Panc1 (cell line): ENCODE data around the gene CCSAP. TPM values are rescaled to one million over a fixed set of nuclear protein-coding genes. Genes with fewer than 3 reads are reported as not detected.

Experiments used
- ATAC-seq: fragments of 200-7000 bp; cut with Tn5 transposase; 2 replicates; pipeline ENCODE4 v1.9.1; 2020; ENCODE audit warnings: mild to moderate bottlenecking, moderate library complexity
- BruUV-seq: library from RNA; stranded (reverse); fragments of 400-500 nt; replicated peaks from 2 replicates; lab custom pipeline; 2021; lab: Mats Ljungman, UMichigan
- CTCF ChIA-PET: fragments of 300-600 bp; sonication (Branson Sonifier 250); formaldehyde crosslinking; loops from one replicate; lab custom pipeline; 2022; ENCODE audit warnings: antibody characterized with exemption; lab: Charles Lee
- POLR2A ChIA-PET: fragments of 300-600 bp; sonication (Branson Sonifier 250); formaldehyde crosslinking; loops from one replicate; lab custom pipeline; 2022; ENCODE audit warnings: antibody characterized with exemption; lab: Charles Lee
- DNase-seq: peaks from one replicate; pipeline ENCODE4 v3.0.0-alpha.2; 2010; ENCODE audit warnings: low read depth, low spot score
- H3K27ac ChIP-seq: 2 replicates; pipeline ENCODE4 v1.5.1; 2011; ENCODE audit warnings: mild to moderate bottlenecking, low read length, inconsistent platforms
- H3K27me3 ChIP-seq: fragments of 200-500 bp; sonication (Bioruptor generic); 2 replicates; pipeline ENCODE4 v1.6.0; 2014; ENCODE audit warnings: low read length, inconsistent platforms; ENCODE audit not compliant: control insufficient read depth, insufficient read depth
- H3K36me3 ChIP-seq: fragments of 200-500 bp; sonication (Bioruptor generic); 2 replicates; pipeline ENCODE4 v1.5.1; 2014; ENCODE audit warnings: inconsistent platforms, mild to moderate bottlenecking, low read length, moderate library complexity; ENCODE audit not compliant: control insufficient read depth, insufficient read depth
- H3K4me1 ChIP-seq: 2 replicates; pipeline ENCODE4 v1.5.1; 2011; ENCODE audit warnings: inconsistent platforms, mild to moderate bottlenecking, low read length, moderate library complexity; ENCODE audit not compliant: control insufficient read depth, insufficient read depth
- H3K4me3 ChIP-seq, 2 experiments: 2 replicates each; pipeline ENCODE4 v1.5.1; 2011 to 2012; ENCODE audit warnings: low read depth in 2 of 2, low read length in 2 of 2, mild to moderate bottlenecking in 2 of 2, inconsistent platforms in 1 of 2, moderate library complexity in 1 of 2
- H3K9me3 ChIP-seq: fragments of 200-500 bp; sonication (Bioruptor generic); 2 replicates; pipeline ENCODE4 v1.5.1; 2014; ENCODE audit warnings: low read depth, mild to moderate bottlenecking, inconsistent platforms, low read length, moderate library complexity; ENCODE audit not compliant: control insufficient read depth, insufficient read depth
- POLR2AphosphoS5 ChIP-seq: IDR thresholded peaks from 2 replicates; pipeline ENCODE4 v1.6.1; 2012; ENCODE audit warnings: mild to moderate bottlenecking, low read depth, low read length, moderate library complexity
- SIN3A ChIP-seq: IDR thresholded peaks from 2 replicates; pipeline ENCODE4 v1.6.1; 2012; ENCODE audit warnings: low read depth, mild to moderate bottlenecking, low read length, moderate library complexity, borderline replicate concordance; ENCODE audit not compliant: insufficient read depth
- TCF7L2 ChIP-seq: IDR thresholded peaks from 2 replicates; pipeline ENCODE4 v1.6.1; 2011; ENCODE audit warnings: mild to moderate bottlenecking, low read depth, low read length, inconsistent platforms
- in situ Hi-C: cut with HindIII; loops from 2 replicates; pipeline ENCODE4 v1.10.0; 2016; ENCODE audit warnings: low sequenced_read_pairs, low pct_unique_long_range_greater_than_20kb
- intact Hi-C: fragments of 100-400 bp; cut with micrococcal nuclease; formaldehyde crosslinking; loops from one replicate; pipeline ENCODE4 v1.10.0; 2022; ENCODE audit not compliant: unreplicated experiment
- total RNA-seq: library from RNA; stranded (reverse); gene quantifications from one replicate; pipeline ENCODE4 v1.2.1, GENCODE V29; 2021; ENCODE audit not compliant: unreplicated experiment
- TF ChIP-seq, protein P1 (sequence below): fragments of 450-650 bp; IDR thresholded peaks from 2 replicates; pipeline ENCODE4 v1.5.1; 2017; ENCODE audit warnings: mild to moderate bottlenecking
- TF ChIP-seq, protein P2 (sequence below), 2 experiments: IDR thresholded peaks; 2 replicates each; pipeline ENCODE4 v1.6.1; 2011 to 2012; ENCODE audit warnings: low read depth in 2 of 2, control low read depth in 1 of 2, low read length in 1 of 2, mild to moderate bottlenecking in 1 of 2, moderate library complexity in 1 of 2; ENCODE audit not compliant: insufficient read depth in 1 of 2

CCSAP gene
- total RNA-seq, 1 experiment from 2014 or later, result 11.6 TPM

DNA sequence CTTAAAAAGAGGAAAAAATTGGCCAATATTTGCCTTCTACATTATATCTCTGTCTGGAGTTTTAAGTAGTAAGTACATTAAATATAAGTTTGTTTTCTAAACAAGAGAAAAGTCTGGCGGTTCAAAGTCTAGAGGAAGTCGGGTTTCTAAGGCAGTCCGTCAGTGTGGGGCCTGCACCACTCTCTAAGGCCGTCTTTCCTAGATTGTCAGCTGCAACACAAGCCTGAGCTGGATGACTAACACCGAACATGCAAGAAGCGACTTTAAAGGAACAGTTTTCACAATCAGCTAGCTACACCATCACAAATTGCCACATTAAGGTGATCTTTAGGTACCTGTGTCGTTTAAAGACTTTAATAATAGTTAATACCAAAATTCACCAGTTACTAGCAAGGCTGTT, 19.6 kb downstream of the CCSAP start:
- BruUV-seq, result no TSS peak
- Histone ChIP-seq H3K36me3 (peaks cover 14% of the 10 kb centered on the region), H3K9me3 (no peaks in the 10 kb centered on the region), H3K27me3 (no peaks in the 10 kb centered on the region), H3K4me1 (no peaks in the 10 kb centered on the region), H3K4me3 (no peak overlapping the region), H3K27ac (no peak overlapping the region)
- ChIA-PET CTCF (no interaction called here), POLR2A (interaction anchor here (0.7 kb wide), 1 partner anchor 654 kb away, joined by 4 read pairs; no protein-coding TSS in a partner anchor)
- TF ChIP-seq, protein P1, sequence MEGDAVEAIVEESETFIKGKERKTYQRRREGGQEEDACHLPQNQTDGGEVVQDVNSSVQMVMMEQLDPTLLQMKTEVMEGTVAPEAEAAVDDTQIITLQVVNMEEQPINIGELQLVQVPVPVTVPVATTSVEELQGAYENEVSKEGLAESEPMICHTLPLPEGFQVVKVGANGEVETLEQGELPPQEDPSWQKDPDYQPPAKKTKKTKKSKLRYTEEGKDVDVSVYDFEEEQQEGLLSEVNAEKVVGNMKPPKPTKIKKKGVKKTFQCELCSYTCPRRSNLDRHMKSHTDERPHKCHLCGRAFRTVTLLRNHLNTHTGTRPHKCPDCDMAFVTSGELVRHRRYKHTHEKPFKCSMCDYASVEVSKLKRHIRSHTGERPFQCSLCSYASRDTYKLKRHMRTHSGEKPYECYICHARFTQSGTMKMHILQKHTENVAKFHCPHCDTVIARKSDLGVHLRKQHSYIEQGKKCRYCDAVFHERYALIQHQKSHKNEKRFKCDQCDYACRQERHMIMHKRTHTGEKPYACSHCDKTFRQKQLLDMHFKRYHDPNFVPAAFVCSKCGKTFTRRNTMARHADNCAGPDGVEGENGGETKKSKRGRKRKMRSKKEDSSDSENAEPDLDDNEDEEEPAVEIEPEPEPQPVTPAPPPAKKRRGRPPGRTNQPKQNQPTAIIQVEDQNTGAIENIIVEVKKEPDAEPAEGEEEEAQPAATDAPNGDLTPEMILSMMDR, result no peak
- TF ChIP-seq TCF7L2, result no peak
- TF ChIP-seq, protein P2, sequence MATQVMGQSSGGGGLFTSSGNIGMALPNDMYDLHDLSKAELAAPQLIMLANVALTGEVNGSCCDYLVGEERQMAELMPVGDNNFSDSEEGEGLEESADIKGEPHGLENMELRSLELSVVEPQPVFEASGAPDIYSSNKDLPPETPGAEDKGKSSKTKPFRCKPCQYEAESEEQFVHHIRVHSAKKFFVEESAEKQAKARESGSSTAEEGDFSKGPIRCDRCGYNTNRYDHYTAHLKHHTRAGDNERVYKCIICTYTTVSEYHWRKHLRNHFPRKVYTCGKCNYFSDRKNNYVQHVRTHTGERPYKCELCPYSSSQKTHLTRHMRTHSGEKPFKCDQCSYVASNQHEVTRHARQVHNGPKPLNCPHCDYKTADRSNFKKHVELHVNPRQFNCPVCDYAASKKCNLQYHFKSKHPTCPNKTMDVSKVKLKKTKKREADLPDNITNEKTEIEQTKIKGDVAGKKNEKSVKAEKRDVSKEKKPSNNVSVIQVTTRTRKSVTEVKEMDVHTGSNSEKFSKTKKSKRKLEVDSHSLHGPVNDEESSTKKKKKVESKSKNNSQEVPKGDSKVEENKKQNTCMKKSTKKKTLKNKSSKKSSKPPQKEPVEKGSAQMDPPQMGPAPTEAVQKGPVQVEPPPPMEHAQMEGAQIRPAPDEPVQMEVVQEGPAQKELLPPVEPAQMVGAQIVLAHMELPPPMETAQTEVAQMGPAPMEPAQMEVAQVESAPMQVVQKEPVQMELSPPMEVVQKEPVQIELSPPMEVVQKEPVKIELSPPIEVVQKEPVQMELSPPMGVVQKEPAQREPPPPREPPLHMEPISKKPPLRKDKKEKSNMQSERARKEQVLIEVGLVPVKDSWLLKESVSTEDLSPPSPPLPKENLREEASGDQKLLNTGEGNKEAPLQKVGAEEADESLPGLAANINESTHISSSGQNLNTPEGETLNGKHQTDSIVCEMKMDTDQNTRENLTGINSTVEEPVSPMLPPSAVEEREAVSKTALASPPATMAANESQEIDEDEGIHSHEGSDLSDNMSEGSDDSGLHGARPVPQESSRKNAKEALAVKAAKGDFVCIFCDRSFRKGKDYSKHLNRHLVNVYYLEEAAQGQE (IDR thresholded peaks at IDR 0.05; ENCODE audit: insufficient read depth in 1 of 2, low read depth in 2 of 2, low read length in 1 of 2), result no peak
- DNase-seq (no peak), ATAC-seq (no peak)
- in situ Hi-C loops (no loop called here), intact Hi-C loops (no loop called here)

DNA sequence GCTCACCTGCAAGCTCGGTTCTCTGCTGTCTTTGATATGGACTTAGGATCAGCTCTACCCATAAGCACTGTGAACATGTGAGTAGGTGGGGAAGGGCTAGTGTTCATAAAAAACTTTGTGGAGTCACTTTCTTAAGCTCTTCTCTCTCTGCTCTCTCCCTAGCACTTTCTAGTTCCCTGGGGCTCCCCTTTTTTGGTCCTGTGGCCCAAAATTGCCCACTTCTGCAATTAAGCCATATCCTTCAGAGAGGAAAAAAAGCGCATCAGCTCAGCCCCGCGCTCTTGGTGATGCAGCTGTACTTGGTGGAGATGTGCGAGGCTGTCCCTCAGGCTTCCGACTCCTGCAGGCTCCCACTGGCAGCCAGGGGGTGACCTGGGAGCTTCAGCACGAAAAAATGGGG, 23.4 kb downstream of the CCSAP start:
- Histone ChIP-seq H3K4me1 (no peaks in the 10 kb centered on the region), H3K9me3 (no peaks in the 10 kb centered on the region), H3K4me3 (no peak overlapping the region), H3K27ac (no peak overlapping the region), H3K36me3 (peaks cover 10% of the 10 kb centered on the region), H3K27me3 (no peaks in the 10 kb centered on the region)
- in situ Hi-C loops (no loop called here), intact Hi-C loops (no loop called here)
- ChIA-PET CTCF (no interaction called here), POLR2A (no interaction called here)
- ATAC-seq (no peak), DNase-seq (no peak)
- BruUV-seq, result no TSS peak
- no peak for TF ChIP-seq TCF7L2
- no peak for TF ChIP-seq SIN3A
- TF ChIP-seq POLR2AphosphoS5, result no peak
- TF ChIP-seq, protein P1, result no peak
- TF ChIP-seq, protein P2 (IDR thresholded peaks at IDR 0.05; ENCODE audit: insufficient read depth in 1 of 2, low read depth in 2 of 2, low read length in 1 of 2), result no peak
